HEK293T (cell line): ENCODE measurements around the gene METTL22.

Experiments
- FOXK2 ChIP-seq: fragments of 450-650 bp; IDR thresholded peaks from 2 replicates; pipeline ENCODE4 v1.6.1; 2016; ENCODE audit warnings: mild to moderate bottlenecking
- FOXM1 ChIP-seq: fragments of 450-650 bp; IDR thresholded peaks from 2 replicates; pipeline ENCODE4 v1.6.1; 2017; ENCODE audit warnings: mild to moderate bottlenecking, borderline replicate concordance
- SUZ12 ChIP-seq: fragments of 450-650 bp; IDR thresholded peaks from 2 replicates; pipeline ENCODE4 v1.6.1; 2016; ENCODE audit warnings: mild to moderate bottlenecking
- TARDBP ChIP-seq: fragments of 450-650 bp; IDR thresholded peaks from 2 replicates; pipeline ENCODE4 v1.6.1; 2016

DNA sequence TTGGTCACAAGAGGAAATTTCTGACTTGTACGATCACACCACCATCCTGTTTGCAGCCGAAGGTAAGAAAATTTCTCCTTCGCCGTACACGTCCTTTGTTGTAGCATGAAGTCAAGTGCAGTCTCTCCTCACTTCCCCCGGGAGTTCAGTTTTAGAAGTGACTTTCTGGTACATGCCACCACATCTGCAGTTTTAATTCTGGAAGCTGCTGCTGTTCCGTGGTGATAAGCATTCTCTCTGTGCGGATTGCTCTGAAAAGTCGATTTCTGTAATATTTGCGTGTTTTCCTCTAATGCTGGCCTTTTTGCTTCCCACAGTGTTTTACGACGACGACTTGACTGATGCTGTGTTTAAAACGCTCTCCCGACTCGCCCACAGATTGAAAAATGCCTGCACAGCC lies 20.6 kb downstream of the METTL22 start:
- TF ChIP-seq TARDBP (no peak), FOXK2 (no peak), FOXM1 (no peak), SUZ12 (no peak)
